Stomach (tissue), 4 donors: ENCODE data around the gene TMEM176B.

Experiments
- CTCF ChIP-seq, 7 experiments: fragments of 450-650 bp in 4 of 7; fragments of 200-600 bp in 3 of 7; sonication (generic) in 3 of 7; IDR thresholded peaks; one replicate each; pipeline ENCODE4 v1.5.1; 2016 to 2019; ENCODE audit warnings: antibody characterized with exemption in 7 of 7, control low read depth in 2 of 7, mild to moderate bottlenecking in 1 of 7
- EP300 ChIP-seq: sonication (generic); formaldehyde crosslinking; IDR thresholded peaks from one replicate; pipeline ENCODE4 v1.6.1; 2017; ENCODE audit warnings: antibody characterized with exemption
- POLR2A ChIP-seq, 4 donors: fragments of 450-650 bp; IDR thresholded peaks; one replicate each; pipeline ENCODE4 v1.6.1; 2016; ENCODE audit warnings: antibody characterized with exemption in 4 of 4, control low read depth in 2 of 4, mild to moderate bottlenecking in 1 of 4, moderate library complexity in 1 of 4
- POLR2AphosphoS5 ChIP-seq, 3 donors: sonication (generic); formaldehyde crosslinking; IDR thresholded peaks; one replicate each; pipeline ENCODE4 v1.6.1; 2016; ENCODE audit warnings: antibody characterized with exemption in 3 of 3

DNA sequence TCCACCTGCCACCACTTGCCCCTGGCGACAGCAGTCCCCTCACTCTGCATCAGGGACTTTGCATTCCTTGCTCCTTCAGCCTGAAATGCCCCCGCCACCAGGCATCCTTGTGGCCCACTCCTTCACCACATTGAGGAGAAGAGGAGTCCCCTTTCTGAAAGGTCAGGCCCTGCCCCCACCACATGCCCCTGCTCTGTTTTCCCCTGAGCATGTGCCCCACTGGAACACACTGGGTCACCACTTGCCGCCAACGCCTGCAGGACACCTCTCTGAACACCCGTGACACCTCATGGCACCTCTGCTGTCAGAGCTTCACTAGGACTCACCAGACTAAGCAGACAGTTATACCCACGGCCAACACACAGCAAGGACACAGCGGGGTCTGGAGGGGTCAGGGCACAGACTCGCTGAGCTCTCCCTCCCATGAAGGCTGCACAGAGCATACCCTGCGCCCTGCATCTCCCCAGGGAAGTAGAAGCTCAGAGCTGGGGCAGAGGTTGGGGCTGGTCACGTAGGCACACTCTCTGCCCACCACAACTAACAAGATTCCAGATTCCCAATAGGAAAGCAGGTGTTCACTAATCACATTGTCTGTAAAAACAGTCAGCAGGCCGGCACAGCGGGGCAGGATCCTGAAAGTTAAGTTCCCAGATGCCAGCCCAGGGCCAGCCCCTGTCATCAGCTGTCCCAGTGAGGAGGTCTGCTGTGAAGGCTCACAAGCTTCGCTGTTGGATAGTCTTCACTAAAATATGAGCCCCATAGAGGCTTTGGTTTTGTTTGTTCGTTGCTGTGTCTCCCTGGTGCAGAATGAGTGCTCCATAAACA lies 46.3 kb upstream of the TMEM176B start:
- TF ChIP-seq POLR2A (IDR thresholded peaks at IDR 0.05) = no peak
- TF ChIP-seq CTCF (IDR thresholded peaks at IDR 0.05) = no peak
- no peak for TF ChIP-seq POLR2AphosphoS5 (IDR thresholded peaks at IDR 0.05)
- no peak for TF ChIP-seq EP300
